ENCODE data around the gene RAPGEF4. TPM values are rescaled to one million over a fixed set of nuclear protein-coding genes. Genes with fewer than 3 reads are reported as not detected.

RAPGEF4 gene
- total and polyA plus RNA-seq, 9 of the 15 experiments (the other 6 are each of a cell fraction or from before 2014, with no cell fraction given): 0.04 to 0.33 (median 0.13) TPM; not detected in 6

DNA sequence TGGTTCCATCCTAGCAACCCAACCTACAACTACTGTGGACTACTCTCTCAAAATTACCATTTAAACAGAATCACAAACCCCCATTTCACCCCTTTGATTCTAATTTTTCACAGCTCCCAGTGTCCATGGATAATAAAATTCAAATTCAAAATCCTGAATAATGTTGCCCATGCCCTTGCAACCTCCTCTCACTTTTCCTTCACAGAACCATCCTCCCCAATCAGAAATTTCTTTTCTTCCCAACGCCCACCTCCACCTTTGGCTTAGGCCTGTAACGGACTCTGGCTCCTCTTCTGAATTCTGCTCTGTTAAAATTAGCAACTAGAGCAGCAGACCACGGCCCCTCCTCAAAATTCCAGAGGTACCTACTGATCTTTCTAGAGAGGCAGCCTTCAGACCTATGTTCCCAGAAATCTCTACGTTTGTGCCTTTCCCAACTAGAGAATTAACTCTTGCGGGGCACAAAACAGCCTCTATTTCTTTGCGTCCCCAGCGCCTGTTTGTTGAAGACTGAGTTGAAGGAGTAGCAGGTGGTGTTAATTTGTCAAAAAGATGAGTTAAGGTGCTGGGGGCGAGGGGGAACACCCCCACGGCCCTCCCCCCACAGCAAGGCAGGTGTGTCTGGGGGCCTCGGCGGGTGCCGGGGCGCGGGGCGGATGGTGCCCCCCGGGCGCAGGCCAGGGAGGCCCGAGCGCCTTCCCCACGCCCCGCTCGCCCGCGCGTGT lies 339.6 kb downstream of the RAPGEF4 start (continued):
- TF ChIP-seq, protein P1, sequence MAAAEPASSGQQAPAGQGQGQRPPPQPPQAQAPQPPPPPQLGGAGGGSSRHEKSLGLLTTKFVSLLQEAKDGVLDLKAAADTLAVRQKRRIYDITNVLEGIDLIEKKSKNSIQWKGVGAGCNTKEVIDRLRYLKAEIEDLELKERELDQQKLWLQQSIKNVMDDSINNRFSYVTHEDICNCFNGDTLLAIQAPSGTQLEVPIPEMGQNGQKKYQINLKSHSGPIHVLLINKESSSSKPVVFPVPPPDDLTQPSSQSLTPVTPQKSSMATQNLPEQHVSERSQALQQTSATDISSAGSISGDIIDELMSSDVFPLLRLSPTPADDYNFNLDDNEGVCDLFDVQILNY (CRISPR knock-in tag; IDR thresholded peaks at IDR 0.05): no peak
- TF ChIP-seq NR3C1 (CRISPR knock-in tag; IDR thresholded peaks at IDR 0.05) (0 out of 2 replicates have a peak, but pooled peaks have one; percentile 25), NR1H2 (CRISPR knock-in tag; IDR thresholded peaks at IDR 0.05) (no peak), IRF2 (CRISPR knock-in tag; IDR thresholded peaks at IDR 0.05) (no peak), NRF1 (conservative IDR thresholded peaks at IDR 0.05 in 1 of 2, IDR thresholded peaks at IDR 0.05 in 1 of 2) (peak in 1 of 2 experiments; percentile 31; a peak in 2 of 4 replicates), MECOM (CRISPR knock-in tag; IDR thresholded peaks at IDR 0.05) (0 out of 2 replicates have a peak, but pooled peaks have one; percentile 38), ZNF431 (CRISPR knock-in tag; IDR thresholded peaks at IDR 0.05) (peak; percentile 8; the same call in 1 of the 2 replicates), PTBP1 (IDR thresholded peaks at IDR 0.05; ENCODE audit: low read depth, low read length) (no peak), KAT7 (CRISPR knock-in tag; IDR thresholded peaks at IDR 0.05; ENCODE audit: borderline replicate concordance) (0 out of 2 replicates have a peak, but pooled peaks have one; percentile 14)
- TF ChIP-seq, protein P2, sequence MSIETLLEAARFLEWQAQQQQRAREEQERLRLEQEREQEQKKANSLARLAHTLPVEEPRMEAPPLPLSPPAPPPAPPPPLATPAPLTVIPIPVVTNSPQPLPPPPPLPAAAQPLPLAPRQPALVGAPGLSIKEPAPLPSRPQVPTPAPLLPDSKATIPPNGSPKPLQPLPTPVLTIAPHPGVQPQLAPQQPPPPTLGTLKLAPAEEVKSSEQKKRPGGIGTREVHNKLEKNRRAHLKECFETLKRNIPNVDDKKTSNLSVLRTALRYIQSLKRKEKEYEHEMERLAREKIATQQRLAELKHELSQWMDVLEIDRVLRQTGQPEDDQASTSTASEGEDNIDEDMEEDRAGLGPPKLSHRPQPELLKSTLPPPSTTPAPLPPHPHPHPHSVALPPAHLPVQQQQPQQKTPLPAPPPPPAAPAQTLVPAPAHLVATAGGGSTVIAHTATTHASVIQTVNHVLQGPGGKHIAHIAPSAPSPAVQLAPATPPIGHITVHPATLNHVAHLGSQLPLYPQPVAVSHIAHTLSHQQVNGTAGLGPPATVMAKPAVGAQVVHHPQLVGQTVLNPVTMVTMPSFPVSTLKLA (conservative IDR thresholded peaks at IDR 0.05): no peak
- TF ChIP-seq, protein P3, sequence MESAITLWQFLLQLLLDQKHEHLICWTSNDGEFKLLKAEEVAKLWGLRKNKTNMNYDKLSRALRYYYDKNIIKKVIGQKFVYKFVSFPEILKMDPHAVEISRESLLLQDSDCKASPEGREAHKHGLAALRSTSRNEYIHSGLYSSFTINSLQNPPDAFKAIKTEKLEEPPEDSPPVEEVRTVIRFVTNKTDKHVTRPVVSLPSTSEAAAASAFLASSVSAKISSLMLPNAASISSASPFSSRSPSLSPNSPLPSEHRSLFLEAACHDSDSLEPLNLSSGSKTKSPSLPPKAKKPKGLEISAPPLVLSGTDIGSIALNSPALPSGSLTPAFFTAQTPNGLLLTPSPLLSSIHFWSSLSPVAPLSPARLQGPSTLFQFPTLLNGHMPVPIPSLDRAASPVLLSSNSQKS (CRISPR knock-in tag; IDR thresholded peaks at IDR 0.05): no peak
- TF ChIP-seq, protein P4, sequence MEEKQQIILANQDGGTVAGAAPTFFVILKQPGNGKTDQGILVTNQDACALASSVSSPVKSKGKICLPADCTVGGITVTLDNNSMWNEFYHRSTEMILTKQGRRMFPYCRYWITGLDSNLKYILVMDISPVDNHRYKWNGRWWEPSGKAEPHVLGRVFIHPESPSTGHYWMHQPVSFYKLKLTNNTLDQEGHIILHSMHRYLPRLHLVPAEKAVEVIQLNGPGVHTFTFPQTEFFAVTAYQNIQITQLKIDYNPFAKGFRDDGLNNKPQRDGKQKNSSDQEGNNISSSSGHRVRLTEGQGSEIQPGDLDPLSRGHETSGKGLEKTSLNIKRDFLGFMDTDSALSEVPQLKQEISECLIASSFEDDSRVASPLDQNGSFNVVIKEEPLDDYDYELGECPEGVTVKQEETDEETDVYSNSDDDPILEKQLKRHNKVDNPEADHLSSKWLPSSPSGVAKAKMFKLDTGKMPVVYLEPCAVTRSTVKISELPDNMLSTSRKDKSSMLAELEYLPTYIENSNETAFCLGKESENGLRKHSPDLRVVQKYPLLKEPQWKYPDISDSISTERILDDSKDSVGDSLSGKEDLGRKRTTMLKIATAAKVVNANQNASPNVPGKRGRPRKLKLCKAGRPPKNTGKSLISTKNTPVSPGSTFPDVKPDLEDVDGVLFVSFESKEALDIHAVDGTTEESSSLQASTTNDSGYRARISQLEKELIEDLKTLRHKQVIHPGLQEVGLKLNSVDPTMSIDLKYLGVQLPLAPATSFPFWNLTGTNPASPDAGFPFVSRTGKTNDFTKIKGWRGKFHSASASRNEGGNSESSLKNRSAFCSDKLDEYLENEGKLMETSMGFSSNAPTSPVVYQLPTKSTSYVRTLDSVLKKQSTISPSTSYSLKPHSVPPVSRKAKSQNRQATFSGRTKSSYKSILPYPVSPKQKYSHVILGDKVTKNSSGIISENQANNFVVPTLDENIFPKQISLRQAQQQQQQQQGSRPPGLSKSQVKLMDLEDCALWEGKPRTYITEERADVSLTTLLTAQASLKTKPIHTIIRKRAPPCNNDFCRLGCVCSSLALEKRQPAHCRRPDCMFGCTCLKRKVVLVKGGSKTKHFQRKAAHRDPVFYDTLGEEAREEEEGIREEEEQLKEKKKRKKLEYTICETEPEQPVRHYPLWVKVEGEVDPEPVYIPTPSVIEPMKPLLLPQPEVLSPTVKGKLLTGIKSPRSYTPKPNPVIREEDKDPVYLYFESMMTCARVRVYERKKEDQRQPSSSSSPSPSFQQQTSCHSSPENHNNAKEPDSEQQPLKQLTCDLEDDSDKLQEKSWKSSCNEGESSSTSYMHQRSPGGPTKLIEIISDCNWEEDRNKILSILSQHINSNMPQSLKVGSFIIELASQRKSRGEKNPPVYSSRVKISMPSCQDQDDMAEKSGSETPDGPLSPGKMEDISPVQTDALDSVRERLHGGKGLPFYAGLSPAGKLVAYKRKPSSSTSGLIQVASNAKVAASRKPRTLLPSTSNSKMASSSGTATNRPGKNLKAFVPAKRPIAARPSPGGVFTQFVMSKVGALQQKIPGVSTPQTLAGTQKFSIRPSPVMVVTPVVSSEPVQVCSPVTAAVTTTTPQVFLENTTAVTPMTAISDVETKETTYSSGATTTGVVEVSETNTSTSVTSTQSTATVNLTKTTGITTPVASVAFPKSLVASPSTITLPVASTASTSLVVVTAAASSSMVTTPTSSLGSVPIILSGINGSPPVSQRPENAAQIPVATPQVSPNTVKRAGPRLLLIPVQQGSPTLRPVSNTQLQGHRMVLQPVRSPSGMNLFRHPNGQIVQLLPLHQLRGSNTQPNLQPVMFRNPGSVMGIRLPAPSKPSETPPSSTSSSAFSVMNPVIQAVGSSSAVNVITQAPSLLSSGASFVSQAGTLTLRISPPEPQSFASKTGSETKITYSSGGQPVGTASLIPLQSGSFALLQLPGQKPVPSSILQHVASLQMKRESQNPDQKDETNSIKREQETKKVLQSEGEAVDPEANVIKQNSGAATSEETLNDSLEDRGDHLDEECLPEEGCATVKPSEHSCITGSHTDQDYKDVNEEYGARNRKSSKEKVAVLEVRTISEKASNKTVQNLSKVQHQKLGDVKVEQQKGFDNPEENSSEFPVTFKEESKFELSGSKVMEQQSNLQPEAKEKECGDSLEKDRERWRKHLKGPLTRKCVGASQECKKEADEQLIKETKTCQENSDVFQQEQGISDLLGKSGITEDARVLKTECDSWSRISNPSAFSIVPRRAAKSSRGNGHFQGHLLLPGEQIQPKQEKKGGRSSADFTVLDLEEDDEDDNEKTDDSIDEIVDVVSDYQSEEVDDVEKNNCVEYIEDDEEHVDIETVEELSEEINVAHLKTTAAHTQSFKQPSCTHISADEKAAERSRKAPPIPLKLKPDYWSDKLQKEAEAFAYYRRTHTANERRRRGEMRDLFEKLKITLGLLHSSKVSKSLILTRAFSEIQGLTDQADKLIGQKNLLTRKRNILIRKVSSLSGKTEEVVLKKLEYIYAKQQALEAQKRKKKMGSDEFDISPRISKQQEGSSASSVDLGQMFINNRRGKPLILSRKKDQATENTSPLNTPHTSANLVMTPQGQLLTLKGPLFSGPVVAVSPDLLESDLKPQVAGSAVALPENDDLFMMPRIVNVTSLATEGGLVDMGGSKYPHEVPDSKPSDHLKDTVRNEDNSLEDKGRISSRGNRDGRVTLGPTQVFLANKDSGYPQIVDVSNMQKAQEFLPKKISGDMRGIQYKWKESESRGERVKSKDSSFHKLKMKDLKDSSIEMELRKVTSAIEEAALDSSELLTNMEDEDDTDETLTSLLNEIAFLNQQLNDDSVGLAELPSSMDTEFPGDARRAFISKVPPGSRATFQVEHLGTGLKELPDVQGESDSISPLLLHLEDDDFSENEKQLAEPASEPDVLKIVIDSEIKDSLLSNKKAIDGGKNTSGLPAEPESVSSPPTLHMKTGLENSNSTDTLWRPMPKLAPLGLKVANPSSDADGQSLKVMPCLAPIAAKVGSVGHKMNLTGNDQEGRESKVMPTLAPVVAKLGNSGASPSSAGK (IDR thresholded peaks at IDR 0.05): peak; percentile 34; the same call in 1 of the 2 replicates

Data from K562 (cell line).